ENCODE results near the gene C1QL4.

The C1QL4 gene

DNA sequence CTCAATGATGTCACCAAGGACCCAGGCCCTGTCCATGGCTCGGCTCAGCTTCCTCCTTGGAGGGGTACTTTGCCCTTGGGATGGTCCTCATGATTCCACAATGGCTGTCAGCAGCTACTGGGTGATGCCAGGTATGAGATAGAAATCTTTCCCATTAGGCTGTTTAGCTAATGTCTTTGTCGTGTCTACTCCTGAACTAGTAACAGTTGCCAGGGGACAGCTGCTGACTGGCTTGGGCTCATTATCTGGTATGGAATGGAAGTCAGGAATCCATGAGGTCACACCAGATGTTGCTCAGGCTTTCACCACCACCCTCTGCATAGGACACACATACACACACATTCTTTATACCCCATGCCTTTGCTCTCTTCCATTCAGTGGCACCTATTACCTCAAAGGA lies 32.8 kb downstream of the C1QL4 start:
- Mint-ChIP-seq H3K4me1 (no peaks in the 10 kb centered on the region), H3K27ac (no peak overlapping the region), H3K4me3 (no peak overlapping the region), H3K9me3 (no peaks in the 10 kb centered on the region), H3K36me3 (ENCODE audit: low read depth) (no peaks in the 10 kb centered on the region), H3K27me3 (ENCODE audit: low read depth, poor library complexity) (peaks cover 78% of the 10 kb centered on the region)
- TF ChIP-seq, protein P1, sequence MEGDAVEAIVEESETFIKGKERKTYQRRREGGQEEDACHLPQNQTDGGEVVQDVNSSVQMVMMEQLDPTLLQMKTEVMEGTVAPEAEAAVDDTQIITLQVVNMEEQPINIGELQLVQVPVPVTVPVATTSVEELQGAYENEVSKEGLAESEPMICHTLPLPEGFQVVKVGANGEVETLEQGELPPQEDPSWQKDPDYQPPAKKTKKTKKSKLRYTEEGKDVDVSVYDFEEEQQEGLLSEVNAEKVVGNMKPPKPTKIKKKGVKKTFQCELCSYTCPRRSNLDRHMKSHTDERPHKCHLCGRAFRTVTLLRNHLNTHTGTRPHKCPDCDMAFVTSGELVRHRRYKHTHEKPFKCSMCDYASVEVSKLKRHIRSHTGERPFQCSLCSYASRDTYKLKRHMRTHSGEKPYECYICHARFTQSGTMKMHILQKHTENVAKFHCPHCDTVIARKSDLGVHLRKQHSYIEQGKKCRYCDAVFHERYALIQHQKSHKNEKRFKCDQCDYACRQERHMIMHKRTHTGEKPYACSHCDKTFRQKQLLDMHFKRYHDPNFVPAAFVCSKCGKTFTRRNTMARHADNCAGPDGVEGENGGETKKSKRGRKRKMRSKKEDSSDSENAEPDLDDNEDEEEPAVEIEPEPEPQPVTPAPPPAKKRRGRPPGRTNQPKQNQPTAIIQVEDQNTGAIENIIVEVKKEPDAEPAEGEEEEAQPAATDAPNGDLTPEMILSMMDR (IDR thresholded peaks at IDR 0.05): no peak
- no peak for DNase-seq

DNA sequence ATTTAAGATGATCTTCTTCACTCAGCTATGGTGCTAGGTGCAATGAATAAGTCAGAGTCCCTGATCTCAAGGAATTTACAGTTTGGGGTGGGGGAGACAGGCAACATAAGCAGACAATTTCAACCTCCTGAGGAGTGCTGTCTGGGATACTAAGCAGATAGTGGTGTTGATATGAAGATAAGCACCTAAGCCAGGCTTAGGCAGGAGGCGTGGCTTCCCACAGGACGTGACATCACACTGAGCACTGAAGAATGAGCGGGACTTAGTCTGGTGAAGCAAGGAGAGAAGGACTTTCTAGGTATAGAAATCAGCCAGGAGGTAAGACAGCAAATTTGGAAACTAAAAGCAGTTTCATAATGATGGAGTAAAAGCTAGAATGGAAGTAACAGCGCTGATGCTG lies 35.2 kb downstream of the C1QL4 start:
- peaks cover 87% of the 10 kb centered on the region for H3K27me3 Mint-ChIP-seq (ENCODE audit: low read depth, poor library complexity)
- DNase-seq: no peak

DNA sequence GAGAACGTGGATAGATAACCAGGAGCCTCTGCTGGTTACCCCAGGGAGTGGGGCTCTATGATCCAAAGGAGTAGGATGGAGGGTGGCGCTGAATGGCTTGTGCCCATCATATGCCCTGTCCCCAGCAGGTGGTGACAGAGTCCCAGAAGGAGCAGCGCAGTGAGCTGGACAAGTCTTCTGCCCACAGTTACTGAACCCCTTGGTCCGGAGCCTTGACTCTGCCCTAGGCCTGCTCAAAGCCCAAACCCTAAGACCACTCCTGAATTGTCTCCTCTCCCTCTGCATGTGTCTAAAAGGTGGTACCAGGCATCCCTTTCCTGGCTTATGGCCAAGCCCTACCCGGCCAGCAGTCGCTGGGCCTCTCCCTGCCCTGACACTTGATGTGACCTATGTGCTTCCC lies 38.8 kb downstream of the C1QL4 start:
- no peak overlapping the region for H3K4me3 Mint-ChIP-seq
- TF ChIP-seq, protein P1 (IDR thresholded peaks at IDR 0.05): no peak
- peaks cover 16% of the 10 kb centered on the region for H3K4me1 Mint-ChIP-seq
- H3K27me3 Mint-ChIP-seq (ENCODE audit: low read depth, poor library complexity): peaks cover 100% of the 10 kb centered on the region
- no peaks in the 10 kb centered on the region for H3K36me3 Mint-ChIP-seq (ENCODE audit: low read depth)
- H3K27ac Mint-ChIP-seq: no peak overlapping the region
- H3K9me3 Mint-ChIP-seq: no peaks in the 10 kb centered on the region
- no peak for DNase-seq

More for the DNA sequence above, 35.2 kb downstream of the C1QL4 start:
- Mint-ChIP-seq H3K9me3 (no peaks in the 10 kb centered on the region), H3K4me3 (no peak overlapping the region), H3K36me3 (ENCODE audit: low read depth) (no peaks in the 10 kb centered on the region), H3K4me1 (no peaks in the 10 kb centered on the region), H3K27ac (no peak overlapping the region)
- TF ChIP-seq, protein P1 (IDR thresholded peaks at IDR 0.05): no peak

DNA sequence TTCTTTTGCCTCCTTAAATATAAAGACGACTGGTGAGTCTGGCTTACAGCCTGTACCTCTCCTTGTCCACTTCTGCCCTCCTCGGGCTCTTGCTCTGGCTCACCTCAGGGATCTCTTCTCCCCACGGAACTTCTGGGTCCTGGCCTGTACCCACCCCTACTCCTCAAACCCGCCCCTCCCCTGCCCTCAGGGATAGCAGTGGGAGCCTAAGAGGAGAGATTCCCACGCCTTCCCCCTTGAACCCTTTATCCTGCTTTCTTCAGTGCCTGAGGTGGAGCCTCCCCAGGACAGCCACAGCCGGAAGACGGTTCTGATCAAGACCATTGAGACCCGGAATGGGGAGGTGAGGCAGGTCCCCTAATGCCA lies 39.3 kb downstream of the C1QL4 start:
- no peak for DNase-seq
- TF ChIP-seq, protein P1 (IDR thresholded peaks at IDR 0.05): no peak
- H3K27ac Mint-ChIP-seq: no peak overlapping the region
- H3K4me1 Mint-ChIP-seq: peaks cover 17% of the 10 kb centered on the region
- no peaks in the 10 kb centered on the region for H3K9me3 Mint-ChIP-seq
- peaks cover 100% of the 10 kb centered on the region for H3K27me3 Mint-ChIP-seq (ENCODE audit: low read depth, poor library complexity)
- no peaks in the 10 kb centered on the region for H3K36me3 Mint-ChIP-seq (ENCODE audit: low read depth)
- peak overlapping the region; percentile 57 for H3K4me3 Mint-ChIP-seq

DNA sequence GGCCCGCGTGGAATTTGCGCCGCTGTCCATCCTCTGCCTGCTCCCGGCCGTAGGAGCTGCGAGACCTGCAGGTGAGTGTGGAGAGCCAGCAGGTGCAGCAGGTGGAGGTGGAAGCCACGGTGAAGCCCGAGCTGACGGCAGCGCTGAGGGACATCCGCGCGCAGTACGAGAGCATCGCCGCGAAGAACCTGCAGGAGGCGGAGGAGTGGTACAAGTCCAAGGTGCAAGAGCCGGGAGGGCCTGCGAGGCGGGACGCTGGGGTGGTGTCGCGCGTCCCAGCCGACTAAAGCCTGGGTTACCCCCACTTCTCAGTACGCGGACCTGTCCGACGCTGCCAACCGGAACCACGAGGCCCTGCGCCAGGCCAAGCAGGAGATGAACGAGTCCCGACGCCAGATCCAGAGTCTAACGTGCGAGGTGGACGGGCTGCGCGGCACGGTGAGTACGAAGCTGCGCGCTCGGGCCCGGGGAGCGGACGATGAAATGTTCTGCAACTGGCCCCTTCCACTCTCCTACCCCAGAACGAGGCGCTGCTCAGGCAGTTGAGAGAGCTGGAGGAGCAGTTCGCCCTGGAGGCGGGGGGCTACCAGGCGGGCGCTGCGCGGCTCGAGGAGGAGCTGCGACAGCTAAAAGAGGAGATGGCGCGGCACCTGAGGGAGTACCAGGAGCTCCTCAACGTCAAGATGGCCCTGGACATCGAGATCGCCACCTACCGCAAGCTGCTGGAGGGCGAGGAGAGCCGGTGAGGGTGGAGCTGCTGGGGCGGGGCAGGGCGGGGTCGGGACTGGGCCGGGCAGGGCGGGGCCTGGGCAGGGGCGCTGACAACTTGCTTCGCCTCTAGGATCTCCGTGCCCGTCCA lies 39.9 kb downstream of the C1QL4 start:
- H3K36me3 Mint-ChIP-seq (ENCODE audit: low read depth): no peaks in the 10 kb centered on the region
- peaks cover 17% of the 10 kb centered on the region for H3K4me1 Mint-ChIP-seq
- H3K27me3 Mint-ChIP-seq (ENCODE audit: low read depth, poor library complexity): peaks cover 100% of the 10 kb centered on the region
- DNase-seq: peak; percentile 56
- peak overlapping the region; percentile 57 for H3K4me3 Mint-ChIP-seq
- H3K27ac Mint-ChIP-seq: no peak overlapping the region
- TF ChIP-seq, protein P1 (IDR thresholded peaks at IDR 0.05): no peak
- no peaks in the 10 kb centered on the region for H3K9me3 Mint-ChIP-seq
